Motor neuron (in vitro differentiated cells): ENCODE data around the gene RAB11A. TPM values are rescaled to one million over a fixed set of nuclear protein-coding genes. Genes with fewer than 3 reads are reported as not detected.
A peak's percentile ranks its signal among the peaks of the same experiment; 100 is the strongest.

ENCODE experiments used
- ATAC-seq, 8 experiments: fragments of 200-7000 bp; cut with Tn5 transposase; replicated peaks in 6 of 8; 2 replicates each; pipeline ENCODE4 v1.8.0; 2021; ENCODE audit warnings: mild to moderate bottlenecking in 8 of 8, moderate library complexity in 8 of 8
- H3K27ac ChIP-seq, 2 donors: fragments of 250-450 bp; sonication (Bioruptor Pico); 2 replicates each; pipeline ENCODE4 v1.9.0; 2021; ENCODE audit warnings: antibody characterized with exemption in 2 of 2, mild to moderate bottlenecking in 2 of 2, moderate library complexity in 1 of 2
- H3K4me1 ChIP-seq, 2 donors: fragments of 250-450 bp; sonication (Bioruptor Pico); replicated peaks in 1 of 2; 2 replicates each; pipeline ENCODE4 v1.6.1; 2021; ENCODE audit warnings: antibody characterized with exemption in 2 of 2, mild to moderate bottlenecking in 2 of 2, moderate library complexity in 1 of 2
- H3K4me3 ChIP-seq, 5 donors: fragments of 250-450 bp; sonication (Bioruptor Pico); 2 replicates each; pipeline ENCODE4 v1.9.0; 2021; ENCODE audit warnings: antibody characterized with exemption in 5 of 5, mild to moderate bottlenecking in 5 of 5, moderate library complexity in 4 of 5
- WGBS, 10 experiments: fragments of 450-650 bp; shearing (Covaris generic); methylation state at CpG; one replicate each; pipeline ENCODE4 v1.0.0; 2022; 5-methylcytosine and 5-hydroxymethylcytosine counted together
- in situ Hi-C, 9 experiments: fragments of 400-800 bp; cut with MboI; loops; one replicate each; pipeline ENCODE4 v1.15.0; 2021; ENCODE audit warnings: low sequenced_read_pairs in 9 of 9, low pct_unique_long_range_greater_than_20kb in 2 of 9; ENCODE audit not compliant: unreplicated experiment in 9 of 9
- total RNA-seq, 8 experiments: library from RNA; unstranded; fragments of 300-600 nt; gene quantifications; 2 replicates each; pipeline versions ENCODE4 v1.2.3 to v1.2.4, GENCODE V29; 2022

Gene RAB11A
- total RNA-seq, 8 experiments from 2014 or later, result 111 to 174 (median 164) TPM

DNA sequence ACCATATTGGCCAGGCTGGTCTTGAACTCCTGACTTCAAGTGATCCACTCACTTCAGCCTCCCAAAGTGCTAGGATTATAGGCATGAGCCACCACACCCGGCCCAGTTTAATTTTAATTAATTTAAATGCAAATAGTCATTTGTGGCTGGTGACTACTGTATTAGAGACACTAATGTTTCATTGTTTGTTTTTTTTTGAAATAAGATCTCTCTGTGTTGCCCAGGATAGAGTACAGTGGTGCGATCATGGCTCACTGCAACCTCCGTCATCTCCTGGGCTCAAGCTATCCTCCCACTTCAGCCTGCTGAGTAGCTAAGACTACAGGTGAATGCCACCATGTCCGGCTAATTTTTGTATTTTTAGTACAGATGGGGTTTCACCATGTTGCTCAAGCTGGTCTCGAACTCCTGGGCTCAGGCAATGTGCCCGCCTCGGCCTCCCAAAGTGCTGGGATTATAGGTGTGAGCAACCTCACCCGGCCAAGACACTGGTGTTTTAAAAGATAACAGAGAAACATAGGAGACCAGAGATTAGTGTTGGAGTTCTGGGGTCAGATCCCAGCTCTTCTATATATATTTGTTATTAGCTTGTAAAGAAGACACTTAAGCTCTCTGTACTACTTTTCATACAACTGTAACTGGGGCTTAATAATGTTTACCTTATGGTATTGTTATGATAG is 34.5 kb upstream of the RAB11A start:
- ATAC-seq, result no peak
- 83 to 100% (median 93%) methylated on average over 3 to 7 of the region's 8 CpGs; no CpG with 5 or more reads in 2 of the 10 experiments for WGBS, 10 experiments
- H3K4me3 ChIP-seq, result no peak overlapping the region
- H3K27ac ChIP-seq, result no peak overlapping the region
- in situ Hi-C loops, result no loop called here
- H3K4me1 ChIP-seq, result peaks cover 8 to 16% of the 10 kb centered on the region in 2 donors

DNA sequence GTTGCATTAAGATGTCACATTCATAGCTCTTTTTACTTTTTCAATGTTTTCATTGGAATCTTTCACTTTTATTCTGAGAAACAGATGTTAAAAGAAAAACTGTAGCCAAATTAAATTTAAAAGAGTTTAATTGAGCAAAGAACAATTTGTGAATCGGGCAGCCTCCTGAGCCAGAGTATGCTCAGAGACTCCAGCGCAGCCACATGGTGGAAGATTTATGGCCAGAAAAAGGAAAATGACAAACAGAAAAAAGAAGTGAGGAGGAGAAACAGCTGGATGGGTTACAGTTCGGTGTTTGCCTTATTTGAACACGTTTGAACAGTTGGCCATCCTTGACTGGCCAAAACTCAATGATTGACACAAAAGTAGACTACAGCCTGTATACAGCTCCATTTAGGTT is 33.8 kb upstream of the RAB11A start:
- 32 to 89% (median 80%) methylated on average over 3 to 4 of the region's 4 CpGs; no CpG with 5 or more reads in 1 of the 10 experiments for WGBS, 10 experiments
- Histone ChIP-seq H3K27ac (no peak overlapping the region), H3K4me1 (peaks cover 8 to 16% of the 10 kb centered on the region in 2 donors), H3K4me3 (no peak overlapping the region)
- no peak for ATAC-seq
- in situ Hi-C loops, result no loop called here

DNA sequence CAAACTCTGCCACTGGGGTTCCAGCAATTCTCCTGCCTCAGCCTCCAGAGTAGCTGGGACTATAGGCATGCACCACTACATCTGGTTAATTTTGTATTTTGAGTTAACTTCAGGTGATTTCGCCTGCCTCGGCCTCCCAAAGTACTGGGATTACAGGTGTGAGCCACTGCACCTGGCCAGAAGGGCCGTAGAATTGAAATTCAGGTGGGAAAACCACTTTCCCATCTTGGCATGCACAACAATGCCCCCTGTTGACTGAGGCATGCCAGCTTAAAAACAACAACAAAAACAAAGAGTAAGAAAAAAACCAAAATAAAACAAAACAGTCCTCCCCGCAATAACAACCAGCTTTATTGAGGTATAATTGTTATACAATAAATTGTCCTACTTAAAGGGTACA is 32.6 kb upstream of the RAB11A start:
- in situ Hi-C loops, result no loop called here
- Histone ChIP-seq H3K4me3 (no peak overlapping the region), H3K27ac (no peak overlapping the region), H3K4me1 (peaks cover 8 to 16% of the 10 kb centered on the region in 2 donors)
- ATAC-seq, result no peak
- WGBS, 10 experiments, result 66 to 94% (median 83%) methylated on average over 1 to 4 of the region's 4 CpGs; no CpG with 5 or more reads in 1 of the 10 experiments

DNA sequence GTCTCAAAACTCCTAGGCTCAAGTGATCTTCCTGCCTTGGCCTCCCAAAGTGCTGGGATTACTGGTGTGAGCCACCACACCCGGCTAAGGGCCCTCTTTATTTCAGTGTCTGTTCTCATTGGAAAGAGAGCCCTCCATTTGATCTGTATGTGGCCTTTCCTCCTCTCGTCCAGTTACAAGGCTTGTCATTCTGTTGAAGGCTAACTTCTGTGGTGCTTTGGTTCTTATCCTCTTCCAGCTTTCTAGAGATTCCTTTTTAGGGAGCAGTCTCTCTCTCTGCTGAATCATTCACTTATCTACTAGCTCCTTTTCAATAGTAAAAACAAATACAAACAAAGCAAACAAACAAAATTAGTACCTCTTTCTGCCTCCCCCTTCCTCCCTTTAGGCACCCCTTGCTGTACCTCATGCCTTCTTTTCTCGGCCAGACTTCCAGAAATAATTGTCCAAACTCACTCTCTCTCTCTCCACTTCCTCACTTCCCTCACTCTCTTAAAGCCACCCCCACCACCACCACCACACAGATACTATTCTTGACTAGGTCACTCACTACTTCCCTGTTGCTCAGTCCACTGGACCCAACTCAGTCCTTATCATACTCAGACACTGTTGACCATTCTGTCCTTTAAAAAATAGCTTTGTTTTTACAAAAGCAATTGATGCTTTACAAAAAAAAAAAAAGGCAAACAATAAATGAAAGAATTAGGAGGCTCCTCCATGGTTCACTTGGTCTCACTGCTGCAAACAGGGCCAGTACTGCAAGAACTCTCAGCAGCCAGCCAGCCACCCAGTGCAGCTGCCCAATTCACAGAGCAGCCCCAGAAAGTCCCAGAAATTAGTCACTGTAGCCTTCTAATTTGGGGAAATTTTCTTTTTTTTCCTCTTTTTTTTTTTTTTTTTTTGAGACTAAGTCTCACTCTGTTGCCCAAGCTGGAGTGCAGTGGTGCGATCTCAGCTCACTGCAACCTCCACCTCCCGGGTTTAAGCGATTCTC is 31.7 kb upstream of the RAB11A start:
- Histone ChIP-seq H3K4me1 (peaks cover 4 to 11% of the 10 kb centered on the region in 2 donors), H3K27ac (no peak overlapping the region), H3K4me3 (no peak overlapping the region)
- ATAC-seq, result no peak
- 50 to 82% (median 65%) methylated on average over 1 to 6 of the region's 6 CpGs for WGBS, 10 experiments
- in situ Hi-C loops, result no loop called here

DNA sequence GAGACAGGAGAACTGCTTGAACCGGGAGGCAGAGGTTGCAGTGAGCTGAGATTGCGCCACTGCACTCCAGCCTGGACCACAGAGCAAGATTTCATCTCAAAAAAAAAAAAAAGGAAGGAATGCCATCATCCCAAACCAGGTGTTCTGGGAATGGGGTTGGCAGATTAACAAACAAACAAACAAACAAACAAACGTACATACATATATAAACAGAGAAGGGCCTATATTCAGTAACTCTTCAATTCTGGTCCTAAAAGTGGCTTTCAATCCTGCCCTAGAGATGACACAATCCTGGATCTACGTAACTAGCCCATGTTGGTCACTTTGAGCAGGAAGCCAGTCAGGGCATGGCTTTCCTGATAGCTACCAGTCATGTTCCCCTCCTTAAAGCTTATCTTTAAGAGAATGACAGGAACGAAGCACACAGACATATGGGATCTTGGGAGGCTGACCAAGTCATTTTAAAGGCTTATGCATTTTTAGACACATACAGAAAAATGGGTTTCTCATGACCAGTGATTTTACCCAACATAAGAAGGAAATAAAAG is 29.9 kb upstream of the RAB11A start:
- no peak for ATAC-seq
- 43 to 100% (median 81%) methylated on average over 1 to 5 of the region's 5 CpGs; no CpG with 5 or more reads in 1 of the 10 experiments for WGBS, 10 experiments
- in situ Hi-C loops, result no loop called here
- no peaks in the 10 kb centered on the region for H3K4me1 ChIP-seq
- no peak overlapping the region for H3K27ac ChIP-seq
- H3K4me3 ChIP-seq, result no peak overlapping the region

DNA sequence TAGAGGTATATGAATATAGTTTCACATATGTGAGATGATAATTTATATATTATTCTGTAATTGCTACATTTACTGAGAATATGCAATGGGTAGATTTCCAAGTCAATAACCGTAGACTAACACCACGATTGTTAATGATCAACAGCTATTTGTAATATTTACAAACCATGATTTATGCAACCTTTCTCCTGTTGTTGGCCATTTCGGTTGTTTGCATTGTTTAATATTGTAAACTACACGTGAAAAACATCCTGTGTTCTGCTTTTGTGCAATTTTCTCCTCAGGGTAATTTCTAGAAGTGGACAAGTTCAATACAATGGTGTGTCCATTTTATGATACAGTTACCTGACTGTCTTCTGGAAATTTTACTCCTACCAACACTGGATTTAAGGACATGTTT is 29.3 kb upstream of the RAB11A start:
- Histone ChIP-seq H3K4me1 (no peaks in the 10 kb centered on the region), H3K4me3 (no peak overlapping the region), H3K27ac (no peak overlapping the region)
- 43 to 90% (median 77%) methylated on average over 1 to 4 of the region's 4 CpGs; no CpG with 5 or more reads in 1 of the 10 experiments for WGBS, 10 experiments
- ATAC-seq, result no peak
- in situ Hi-C loops, result no loop called here

DNA sequence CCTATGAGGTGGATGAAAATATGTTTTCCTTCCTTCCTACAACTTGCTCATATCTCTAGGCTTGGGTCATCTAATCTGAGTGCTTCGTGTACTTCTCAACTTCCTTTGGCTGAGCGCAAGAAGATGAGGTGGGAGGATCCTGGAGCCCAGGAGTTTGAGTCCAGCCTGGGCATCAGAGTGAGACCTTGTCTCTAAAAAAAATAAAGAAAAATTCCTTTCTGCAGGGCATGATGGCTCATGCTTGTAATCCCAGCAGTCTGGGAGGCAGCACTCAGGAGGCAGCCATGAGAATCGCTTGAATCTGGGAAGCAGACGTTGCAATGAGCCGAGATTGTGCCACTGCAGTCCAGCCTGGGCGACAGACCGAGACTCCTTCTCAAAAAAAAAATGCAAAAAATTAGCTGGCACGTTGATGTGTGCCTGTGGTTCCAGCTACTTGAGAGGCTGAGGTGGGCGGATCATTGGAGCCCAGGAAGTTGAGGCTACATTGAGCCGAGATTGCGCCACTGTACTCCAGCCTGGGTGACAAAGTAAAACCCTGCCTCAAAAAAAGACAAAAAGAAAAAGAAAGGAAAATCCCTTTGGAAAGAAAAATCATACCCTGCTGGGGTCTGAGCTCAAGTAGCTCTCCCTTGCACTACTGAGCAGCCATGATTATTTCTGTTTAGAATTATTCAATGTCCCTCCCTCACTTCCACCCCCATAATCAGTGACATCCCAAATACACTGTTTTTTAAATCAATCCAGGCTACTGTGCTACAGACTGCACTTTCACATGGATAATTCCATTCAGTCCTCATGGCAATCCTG is 28.0 kb upstream of the RAB11A start:
- peak in 3 of 8 experiments; percentile 16 to 70 (median 50) for ATAC-seq
- in situ Hi-C loops, result no loop called here
- Histone ChIP-seq H3K4me3 (no peak overlapping the region), H3K4me1 (no peaks in the 10 kb centered on the region), H3K27ac (no peak overlapping the region)
- WGBS, 10 experiments, result 5 to 90% (median 57%) methylated on average over 2 to 11 of the region's 11 CpGs; no CpG with 5 or more reads in 2 of the 10 experiments

DNA sequence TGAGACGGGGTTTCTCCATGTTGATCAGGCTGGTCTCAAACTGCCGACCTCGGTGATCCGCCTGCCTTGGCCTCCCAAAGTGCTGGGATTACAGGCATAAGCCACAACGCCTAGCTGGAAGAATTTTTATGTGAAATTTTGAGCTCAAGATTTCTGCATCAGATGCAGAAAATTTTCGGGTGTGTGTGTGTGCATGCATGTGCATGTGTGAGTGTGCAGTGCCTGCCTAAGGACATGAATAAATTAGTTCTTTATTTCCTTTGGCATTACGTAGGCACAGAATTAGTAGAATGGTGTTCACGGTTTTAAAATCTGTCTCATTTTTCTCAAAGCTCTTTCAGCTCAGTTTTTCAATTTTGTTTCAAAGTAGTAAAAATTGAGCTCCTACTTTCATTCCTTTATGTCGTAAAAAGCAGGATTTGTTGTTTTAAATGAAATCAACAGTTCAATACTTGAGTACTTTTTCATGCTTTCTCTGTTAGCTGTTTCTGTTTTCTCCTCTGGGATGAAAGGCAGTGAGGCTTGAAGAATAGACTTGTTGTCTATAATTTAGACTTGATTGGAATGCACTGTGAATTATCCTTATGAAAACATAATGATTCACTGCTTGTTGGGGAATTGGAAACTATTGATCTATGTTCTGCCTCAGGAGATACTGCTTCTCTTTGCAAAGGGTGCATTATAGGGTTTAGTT is 23.3 kb upstream of the RAB11A start:
- 0 to 96% (median 66%) methylated on average over 3 to 8 of the region's 9 CpGs for WGBS, 10 experiments
- no peak overlapping the region for H3K4me3 ChIP-seq
- no peaks in the 10 kb centered on the region for H3K4me1 ChIP-seq
- peak in 3 of 8 experiments; percentile 82 to 93 (median 84) for ATAC-seq
- no peak overlapping the region for H3K27ac ChIP-seq
- in situ Hi-C loops, result no loop called here

DNA sequence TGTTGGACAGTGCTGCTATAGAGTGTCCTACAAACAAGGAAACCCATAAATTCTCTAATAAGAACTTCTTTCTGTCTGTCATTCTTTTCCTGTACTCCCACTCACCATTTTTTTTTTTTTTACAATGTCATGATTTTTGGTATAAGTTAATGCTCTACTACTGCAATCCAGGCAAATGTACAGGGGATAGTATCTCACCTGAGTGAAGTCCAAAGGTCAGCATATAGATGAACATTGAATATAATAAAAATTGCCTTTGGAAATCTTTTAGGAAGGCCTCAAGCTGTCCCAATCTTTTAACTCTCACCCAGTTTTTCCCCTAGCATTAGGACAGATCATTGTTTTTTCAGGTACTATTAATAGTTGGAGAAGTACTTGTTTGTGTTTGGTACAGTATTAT is 21.3 kb upstream of the RAB11A start:
- in situ Hi-C loops, result no loop called here
- H3K4me3 ChIP-seq, result no peak overlapping the region
- ATAC-seq, result no peak

DNA sequence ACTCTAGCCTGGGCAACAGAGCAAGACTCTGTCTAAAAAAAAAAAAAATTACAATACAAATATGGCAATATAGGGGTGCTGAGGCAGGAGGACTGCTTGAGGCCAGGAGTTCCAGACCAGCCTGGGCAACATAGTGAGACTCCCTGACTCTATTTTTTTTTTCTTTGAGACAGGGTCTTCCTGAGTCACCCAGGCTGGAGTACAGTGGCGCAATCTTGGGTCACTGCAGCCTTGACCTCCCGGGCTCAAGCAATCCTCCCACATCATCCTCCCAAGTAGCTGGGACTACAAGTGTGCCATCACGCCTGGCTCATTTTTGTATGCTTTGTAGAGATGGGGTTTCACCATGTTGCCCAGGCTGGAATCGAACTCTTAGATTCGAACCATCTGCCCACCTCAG is 17.3 kb upstream of the RAB11A start:
- no peak for ATAC-seq
- 33 to 100% (median 70%) methylated on average over 1 to 4 of the region's 5 CpGs; no CpG with 5 or more reads in 4 of the 10 experiments for WGBS, 10 experiments
- H3K4me3 ChIP-seq, result no peak overlapping the region
- no peaks in the 10 kb centered on the region for H3K4me1 ChIP-seq
- H3K27ac ChIP-seq, result no peak overlapping the region
- in situ Hi-C loops, result no loop called here

More for the DNA sequence above, 21.3 kb upstream of the RAB11A start:
- H3K4me1 ChIP-seq, result no peaks in the 10 kb centered on the region
- H3K27ac ChIP-seq, result no peak overlapping the region

DNA sequence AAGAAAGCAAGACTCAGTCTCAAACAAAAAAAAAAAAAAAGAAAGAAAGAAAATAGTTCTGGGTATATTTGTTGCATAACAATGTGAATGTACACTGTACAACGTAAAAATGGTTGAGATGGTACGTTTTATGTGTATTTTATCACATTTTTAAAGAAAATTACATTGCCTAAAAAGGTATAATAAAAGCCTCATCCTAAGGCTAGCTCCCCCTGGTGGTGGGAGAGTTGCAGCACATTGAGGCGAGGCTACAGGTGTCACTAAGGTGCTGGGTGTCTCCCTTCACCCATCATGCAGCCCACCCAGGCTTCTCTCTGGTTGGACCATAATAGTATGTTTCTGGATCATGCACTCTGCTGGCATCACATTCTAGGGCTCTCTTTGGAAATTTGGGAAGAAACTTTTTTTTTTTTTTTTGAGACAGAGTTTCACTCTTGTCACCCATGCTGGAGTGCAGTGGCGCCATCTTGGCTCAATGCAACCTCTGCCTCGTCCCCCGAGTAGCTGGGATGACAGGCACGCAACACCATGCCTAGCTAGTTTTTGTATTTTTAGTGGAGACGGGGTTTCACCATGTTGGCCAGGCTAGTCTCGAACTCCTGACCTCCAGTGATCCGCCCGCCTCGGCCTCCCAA is 12.4 kb upstream of the RAB11A start:
- no peak overlapping the region for H3K4me3 ChIP-seq
- in situ Hi-C loops, result no loop called here
- ATAC-seq, result no peak
- H3K27ac ChIP-seq, result no peak overlapping the region
- WGBS, 10 experiments, result 10 to 100% (median 47%) methylated on average over 2 to 10 of the region's 12 CpGs
- no peaks in the 10 kb centered on the region for H3K4me1 ChIP-seq
